WERI-Rb-1 (cell line): ENCODE data around the gene ASTL.

Experiments used
- DNase-seq: peaks from one replicate; pipeline ENCODE4 v3.0.0-alpha.2; 2020
- H3K27ac ChIP-seq: fragments of 250-450 bp; sonication (Bioruptor Pico); 2 replicates; pipeline ENCODE4 v1.5.1; 2020; ENCODE audit warnings: mild to moderate bottlenecking, moderate library complexity
- H3K27me3 ChIP-seq: fragments of 250-450 bp; sonication (Bioruptor Pico); 2 replicates; pipeline ENCODE4 v1.5.1; 2021; ENCODE audit warnings: mild to moderate bottlenecking, low read depth, moderate library complexity; ENCODE audit not compliant: insufficient read depth, severe bottlenecking
- H3K36me3 ChIP-seq: fragments of 250-450 bp; sonication (Bioruptor Pico); 2 replicates; pipeline ENCODE4 v1.5.1; 2020; ENCODE audit warnings: mild to moderate bottlenecking, moderate library complexity
- H3K4me3 ChIP-seq: 2 replicates; pipeline ENCODE4 v1.5.1; 2011; ENCODE audit warnings: low read depth, mild to moderate bottlenecking, control low read depth, low read length
- H3K9me3 ChIP-seq: fragments of 250-450 bp; sonication (Bioruptor Pico); 2 replicates; pipeline ENCODE4 v1.5.1; 2021; ENCODE audit warnings: mild to moderate bottlenecking, moderate library complexity; ENCODE audit not compliant: severe bottlenecking
- TF ChIP-seq, protein P1 (sequence below): IDR thresholded peaks from 2 replicates; pipeline ENCODE4 v1.5.1; 2011; ENCODE audit warnings: low read depth, mild to moderate bottlenecking, control low read depth, inconsistent platforms, low read length

The ASTL gene

DNA sequence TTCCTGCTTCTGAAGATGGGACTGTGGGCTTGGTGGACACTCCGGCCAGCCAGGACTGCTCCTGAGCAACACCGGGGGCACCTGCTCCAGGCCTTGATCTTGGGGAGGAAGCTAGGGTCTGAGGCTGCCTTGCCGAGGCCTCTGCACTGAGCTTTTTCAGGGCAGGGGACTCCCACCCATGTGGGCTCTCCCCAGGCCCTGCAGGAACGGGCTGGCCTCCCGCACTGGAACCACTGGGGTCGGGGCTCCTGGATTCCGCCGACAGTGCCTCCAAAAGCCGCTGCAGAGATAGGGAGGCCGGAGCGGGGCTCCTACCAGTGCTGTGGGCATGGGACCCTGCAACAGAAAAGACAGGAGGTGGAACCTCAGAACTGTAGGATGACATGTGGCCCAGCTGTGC is 14.4 kb downstream of the ASTL start:
- DNase-seq, result no peak
- H3K27ac ChIP-seq, result no peak overlapping the region
- H3K4me3 ChIP-seq, result no peak overlapping the region
- no peaks in the 10 kb centered on the region for H3K9me3 ChIP-seq
- H3K27me3 ChIP-seq, result no peaks in the 10 kb centered on the region
- H3K36me3 ChIP-seq, result no peaks in the 10 kb centered on the region
- TF ChIP-seq, protein P1, sequence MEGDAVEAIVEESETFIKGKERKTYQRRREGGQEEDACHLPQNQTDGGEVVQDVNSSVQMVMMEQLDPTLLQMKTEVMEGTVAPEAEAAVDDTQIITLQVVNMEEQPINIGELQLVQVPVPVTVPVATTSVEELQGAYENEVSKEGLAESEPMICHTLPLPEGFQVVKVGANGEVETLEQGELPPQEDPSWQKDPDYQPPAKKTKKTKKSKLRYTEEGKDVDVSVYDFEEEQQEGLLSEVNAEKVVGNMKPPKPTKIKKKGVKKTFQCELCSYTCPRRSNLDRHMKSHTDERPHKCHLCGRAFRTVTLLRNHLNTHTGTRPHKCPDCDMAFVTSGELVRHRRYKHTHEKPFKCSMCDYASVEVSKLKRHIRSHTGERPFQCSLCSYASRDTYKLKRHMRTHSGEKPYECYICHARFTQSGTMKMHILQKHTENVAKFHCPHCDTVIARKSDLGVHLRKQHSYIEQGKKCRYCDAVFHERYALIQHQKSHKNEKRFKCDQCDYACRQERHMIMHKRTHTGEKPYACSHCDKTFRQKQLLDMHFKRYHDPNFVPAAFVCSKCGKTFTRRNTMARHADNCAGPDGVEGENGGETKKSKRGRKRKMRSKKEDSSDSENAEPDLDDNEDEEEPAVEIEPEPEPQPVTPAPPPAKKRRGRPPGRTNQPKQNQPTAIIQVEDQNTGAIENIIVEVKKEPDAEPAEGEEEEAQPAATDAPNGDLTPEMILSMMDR, result no peak

DNA sequence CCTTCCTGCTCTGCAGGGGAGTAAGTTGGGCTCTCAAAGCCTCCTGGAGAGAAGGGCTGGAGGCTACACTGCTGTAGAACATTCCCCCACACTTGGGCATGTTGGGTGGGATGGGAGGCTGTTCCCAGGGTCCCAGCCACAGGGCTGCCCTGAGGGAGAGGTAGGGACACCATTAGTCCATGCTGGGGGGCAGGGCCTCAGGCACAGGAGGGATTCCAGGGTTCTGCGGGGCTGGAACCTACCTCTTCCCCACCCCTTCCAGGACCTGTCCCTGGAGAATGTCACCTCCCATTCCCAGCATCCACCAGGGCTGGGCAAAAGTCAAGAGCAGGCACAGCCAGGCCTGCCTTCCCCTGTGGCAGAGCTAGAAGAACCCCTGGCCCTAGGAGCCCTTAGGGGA is 15.0 kb downstream of the ASTL start:
- no peak for DNase-seq
- Histone ChIP-seq H3K27me3 (no peaks in the 10 kb centered on the region), H3K27ac (no peak overlapping the region), H3K36me3 (no peaks in the 10 kb centered on the region), H3K9me3 (no peaks in the 10 kb centered on the region), H3K4me3 (no peak overlapping the region)
- TF ChIP-seq, protein P1, result no peak

GRCh38 chr2:96122391-96122790 is 15.9 kb downstream of the ASTL start:
- DNase-seq, result no peak
- Histone ChIP-seq H3K9me3 (no peaks in the 10 kb centered on the region), H3K27ac (no peak overlapping the region), H3K27me3 (peaks cover 4% of the 10 kb centered on the region), H3K36me3 (no peaks in the 10 kb centered on the region), H3K4me3 (no peak overlapping the region)
- TF ChIP-seq, protein P1, result no peak

GRCh38 chr2:96121414-96121813 is 16.9 kb downstream of the ASTL start:
- TF ChIP-seq, protein P1, result no peak
- Histone ChIP-seq H3K4me3 (no peak overlapping the region), H3K36me3 (no peaks in the 10 kb centered on the region), H3K9me3 (no peaks in the 10 kb centered on the region), H3K27ac (no peak overlapping the region), H3K27me3 (peaks cover 6% of the 10 kb centered on the region)
- DNase-seq, result no peak

- H3K27ac ChIP-seq, result no peak overlapping the region
- H3K9me3 ChIP-seq, result no peaks in the 10 kb centered on the region
- DNase-seq, result no peak
- H3K4me3 ChIP-seq, result no peak overlapping the region
- TF ChIP-seq, protein P1, result no peak
- no peaks in the 10 kb centered on the region for H3K36me3 ChIP-seq
- H3K27me3 ChIP-seq, result peaks cover 6% of the 10 kb centered on the region
Observed at GRCh38 chr2:96120991-96121390, 17.3 kb downstream of the ASTL start.

DNA sequence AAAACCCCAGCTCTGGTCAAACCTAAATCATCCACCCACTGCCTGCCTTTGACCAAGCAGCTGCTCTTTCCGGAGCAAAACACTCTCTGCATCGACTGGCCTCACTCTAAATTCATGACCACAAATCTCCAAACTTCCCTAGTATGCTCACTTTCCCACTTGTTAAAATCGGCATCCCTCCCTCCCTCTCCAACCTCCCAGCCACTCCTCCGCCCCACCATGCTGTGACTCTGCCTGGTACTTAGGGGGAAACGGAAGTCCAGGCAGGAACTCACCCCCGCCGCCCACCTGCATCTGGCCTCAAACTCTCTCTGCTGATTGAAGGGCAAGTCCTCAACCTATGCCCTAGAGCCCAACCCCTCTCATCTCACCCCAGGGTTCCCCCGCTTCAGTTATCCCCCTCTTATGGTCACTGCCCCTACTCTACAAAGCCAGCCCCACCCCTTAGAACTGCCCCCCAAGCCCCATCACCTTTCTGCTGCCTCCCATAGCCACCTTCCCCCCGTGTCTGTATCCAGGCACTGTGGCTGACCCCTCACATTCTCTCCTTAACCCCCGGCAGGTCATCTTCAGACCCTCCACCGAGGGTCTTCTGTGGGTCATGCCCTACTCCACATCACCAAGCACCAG is 18.1 kb downstream of the ASTL start:
- Histone ChIP-seq H3K9me3 (no peaks in the 10 kb centered on the region), H3K27me3 (peaks cover 6% of the 10 kb centered on the region), H3K4me3 (no peak overlapping the region), H3K27ac (no peak overlapping the region), H3K36me3 (no peaks in the 10 kb centered on the region)
- no peak for DNase-seq
- TF ChIP-seq, protein P1, result no peak
